Neural crest cell (in vitro differentiated cells): Measurements from ENCODE around the gene KLK10. TPM values are rescaled to one million over a fixed set of nuclear protein-coding genes. Genes with fewer than 3 reads are reported as not detected.

Experiments used
- DNase-seq: peaks from one replicate; pipeline ENCODE4 v3.0.0; 2021; ENCODE audit warnings: low read depth, mixed read lengths, low spot score
- H3K27ac Mint-ChIP-seq: one replicate; pipeline ENCODE4 v1.8.0; 2021; ENCODE audit warnings: mild to moderate bottlenecking, mixed read lengths; ENCODE audit not compliant: unreplicated experiment
- H3K27me3 Mint-ChIP-seq: 2 replicates; pipeline ENCODE4 v1.8.0; 2021; ENCODE audit warnings: low read depth, mild to moderate bottlenecking, mixed read lengths
- H3K36me3 Mint-ChIP-seq: 2 replicates; pipeline ENCODE4 v1.8.0; 2021; ENCODE audit warnings: low read depth, mild to moderate bottlenecking, mixed read lengths
- H3K4me1 Mint-ChIP-seq: 2 replicates; pipeline ENCODE4 v1.8.0; 2021; ENCODE audit warnings: mixed read lengths
- H3K4me3 Mint-ChIP-seq: one replicate; pipeline ENCODE4 v1.8.0; 2021; ENCODE audit warnings: mild to moderate bottlenecking, mixed read lengths
- H3K9me3 Mint-ChIP-seq: 2 replicates; pipeline ENCODE4 v1.8.0; 2021; ENCODE audit warnings: mixed read lengths
- CTCF ChIP-seq: fragments of 200-600 bp; sonication (generic); conservative IDR thresholded peaks from 2 replicates; pipeline ENCODE4 v1.5.0; 2021; ENCODE audit warnings: antibody characterized with exemption, mild to moderate bottlenecking
- total RNA-seq: library from RNA; stranded (reverse); gene quantifications from 2 replicates; pipeline ENCODE4 v1.2.1, GENCODE V29; 2021

KLK10 gene
- total RNA-seq, 1 donor from 2014 or later = not detected

- peaks cover 70% of the 10 kb centered on the region for H3K27me3 Mint-ChIP-seq
- H3K4me1 Mint-ChIP-seq = peaks cover 4% of the 10 kb centered on the region
- no peak overlapping the region for H3K4me3 Mint-ChIP-seq
- no peak for TF ChIP-seq CTCF
- DNase-seq = no peak
- H3K9me3 Mint-ChIP-seq = peaks cover 9% of the 10 kb centered on the region
- H3K36me3 Mint-ChIP-seq = no peaks in the 10 kb centered on the region
- no peak overlapping the region for H3K27ac Mint-ChIP-seq
Measured at GRCh38 chr19:51060973-51061372, 41.5 kb upstream of the KLK10 start.

GRCh38 chr19:51060336-51060735 is 40.8 kb upstream of the KLK10 start:
- Mint-ChIP-seq H3K9me3 (peaks cover 9% of the 10 kb centered on the region), H3K4me3 (no peak overlapping the region), H3K27me3 (peaks cover 74% of the 10 kb centered on the region), H3K36me3 (no peaks in the 10 kb centered on the region), H3K27ac (no peak overlapping the region), H3K4me1 (peaks cover 3% of the 10 kb centered on the region)
- DNase-seq = no peak
- TF ChIP-seq CTCF = no peak

- no peak for DNase-seq
- H3K4me3 Mint-ChIP-seq = no peak overlapping the region
- no peaks in the 10 kb centered on the region for H3K4me1 Mint-ChIP-seq
- H3K36me3 Mint-ChIP-seq = no peaks in the 10 kb centered on the region
- H3K9me3 Mint-ChIP-seq = peaks cover 9% of the 10 kb centered on the region
- no peak for TF ChIP-seq CTCF
- H3K27me3 Mint-ChIP-seq = peaks cover 77% of the 10 kb centered on the region
- H3K27ac Mint-ChIP-seq = no peak overlapping the region
Measured at GRCh38 chr19:51059715-51060114, 40.2 kb upstream of the KLK10 start.

- peaks cover 2% of the 10 kb centered on the region for H3K9me3 Mint-ChIP-seq
- no peak for TF ChIP-seq CTCF
- no peak for DNase-seq
- H3K4me3 Mint-ChIP-seq = no peak overlapping the region
- no peaks in the 10 kb centered on the region for H3K36me3 Mint-ChIP-seq
- peaks cover 69% of the 10 kb centered on the region for H3K27me3 Mint-ChIP-seq
- H3K4me1 Mint-ChIP-seq = no peaks in the 10 kb centered on the region
- H3K27ac Mint-ChIP-seq = no peak overlapping the region
Measured at GRCh38 chr19:51055866-51056265, 36.4 kb upstream of the KLK10 start.

- H3K9me3 Mint-ChIP-seq = no peaks in the 10 kb centered on the region
- no peak overlapping the region for H3K27ac Mint-ChIP-seq
- peaks cover 34% of the 10 kb centered on the region for H3K27me3 Mint-ChIP-seq
- no peak for DNase-seq
- no peaks in the 10 kb centered on the region for H3K36me3 Mint-ChIP-seq
- H3K4me1 Mint-ChIP-seq = no peaks in the 10 kb centered on the region
- TF ChIP-seq CTCF = no peak
- H3K4me3 Mint-ChIP-seq = no peak overlapping the region
Measured at GRCh38 chr19:51047031-51047335, 27.5 kb upstream of the KLK10 start.

- Mint-ChIP-seq H3K27ac (no peak overlapping the region), H3K36me3 (no peaks in the 10 kb centered on the region), H3K4me3 (no peak overlapping the region), H3K27me3 (peaks cover 27% of the 10 kb centered on the region), H3K4me1 (no peaks in the 10 kb centered on the region), H3K9me3 (no peaks in the 10 kb centered on the region)
- TF ChIP-seq CTCF = no peak
- no peak for DNase-seq
Measured at GRCh38 chr19:51044327-51044726, 24.8 kb upstream of the KLK10 start.
